OCI-LY3 (cell line): ENCODE results near the gene LMBRD1.

Source experiments
- H2AFZ ChIP-seq: fragments of 200-600, 300-600 bp; shearing (Covaris generic); 2 replicates; pipeline ENCODE4 v1.6.0; 2014; ENCODE audit warnings: antibody characterized with exemption, low read depth, low read length
- H3K27ac ChIP-seq: fragments of 200-600, 300-600 bp; sonication (generic); 2 replicates; pipeline ENCODE4 v1.5.1; 2014; ENCODE audit warnings: mild to moderate bottlenecking, low read length, moderate library complexity, mixed read lengths
- H3K27me3 ChIP-seq: fragments of 200-600, 300-600 bp; sonication (generic); 2 replicates; pipeline ENCODE4 v1.6.1; 2014; ENCODE audit warnings: low read depth, low read length, mixed read lengths
- H3K36me3 ChIP-seq: fragments of 200-600, 300-600 bp; sonication (generic); replicated peaks from 2 replicates; pipeline ENCODE3; 2014; ENCODE audit warnings: low read depth, low read length, mixed read lengths
- H3K4me1 ChIP-seq: fragments of 300-600, 200-600 bp; sonication (generic); 2 replicates; pipeline ENCODE4 v1.6.1; 2014; ENCODE audit warnings: low read length, mixed read lengths
- H3K4me2 ChIP-seq: fragments of 200-600, 300-600 bp; sonication (generic); 2 replicates; pipeline ENCODE4 v1.6.1; 2014; ENCODE audit warnings: low read length, mixed read lengths
- H3K4me3 ChIP-seq: fragments of 300-600, 200-600 bp; sonication (generic); 2 replicates; pipeline ENCODE4 v1.5.1; 2014; ENCODE audit warnings: antibody characterized with exemption, mild to moderate bottlenecking, low read length, moderate library complexity
- H3K79me2 ChIP-seq: fragments of 300-600, 200-600 bp; shearing (Covaris generic); 2 replicates; pipeline ENCODE4 v1.6.1; 2014; ENCODE audit warnings: mild to moderate bottlenecking, low read length, mixed read lengths
- H3K9ac ChIP-seq: fragments of 300-600, 200-600 bp; shearing (Covaris generic); 2 replicates; pipeline ENCODE4 v1.6.0; 2014; ENCODE audit warnings: mild to moderate bottlenecking, low read length, moderate library complexity
- H3K9me3 ChIP-seq: fragments of 200-600, 300-600 bp; shearing (Covaris generic); 2 replicates; pipeline ENCODE4 v1.6.1; 2014; ENCODE audit warnings: low read length, mixed read lengths; ENCODE audit not compliant: insufficient read depth
- H4K20me1 ChIP-seq: fragments of 200-600, 300-600 bp; sonication (generic); 2 replicates; pipeline ENCODE4 v1.6.1; 2016; ENCODE audit warnings: low read length, mixed read lengths; ENCODE audit not compliant: insufficient read depth
- CTCF ChIP-seq: fragments of 200-600, 300-600 bp; sonication (generic); IDR thresholded peaks from 2 replicates; pipeline ENCODE4 v1.5.1; 2014; ENCODE audit warnings: antibody characterized with exemption, low read length, low read depth
- EZH2phosphoT487 ChIP-seq: fragments of 200-600 bp; shearing (Covaris generic); IDR thresholded peaks from 2 replicates; pipeline ENCODE4 v1.6.1; 2018; ENCODE audit warnings: antibody characterized with exemption, mixed run types, low read depth

The LMBRD1 gene

DNA sequence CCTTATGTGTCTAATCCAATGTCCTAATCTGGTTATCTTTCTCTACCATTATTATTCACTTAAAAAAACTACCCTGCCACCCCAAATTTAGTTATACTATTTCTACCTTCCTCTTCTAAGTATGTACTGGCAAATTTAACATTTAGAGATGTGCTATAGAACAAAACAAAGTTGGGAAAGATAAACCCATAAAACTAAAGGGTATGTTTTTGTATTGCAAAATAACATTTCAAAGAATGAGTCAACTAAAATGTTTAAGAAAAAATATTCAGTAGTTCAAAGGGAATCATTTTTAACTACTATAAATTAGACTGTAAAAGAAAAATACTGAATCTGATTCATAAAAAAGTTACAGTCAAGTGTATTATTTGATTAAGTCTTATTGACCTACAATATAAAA is 103.0 kb downstream of the LMBRD1 start:
- H3K4me2 ChIP-seq, result no peak overlapping the region
- H4K20me1 ChIP-seq, result no peaks in the 10 kb centered on the region
- H2AFZ ChIP-seq, result no peak overlapping the region
- TF ChIP-seq EZH2phosphoT487 (no peak), CTCF (no peak)
- no peak overlapping the region for H3K9ac ChIP-seq
- H3K27ac ChIP-seq, result no peak overlapping the region
- H3K9me3 ChIP-seq, result no peaks in the 10 kb centered on the region
- no peaks in the 10 kb centered on the region for H3K79me2 ChIP-seq
- no peaks in the 10 kb centered on the region for H3K27me3 ChIP-seq
- no peak overlapping the region for H3K4me3 ChIP-seq
- H3K36me3 ChIP-seq, result peaks cover 9% of the 10 kb centered on the region
- peaks cover 11% of the 10 kb centered on the region for H3K4me1 ChIP-seq

- no peak overlapping the region for H3K4me2 ChIP-seq
- H3K36me3 ChIP-seq, result no peaks in the 10 kb centered on the region
- TF ChIP-seq CTCF (no peak), EZH2phosphoT487 (no peak)
- H3K4me3 ChIP-seq, result no peak overlapping the region
- no peak overlapping the region for H3K27ac ChIP-seq
- no peaks in the 10 kb centered on the region for H3K27me3 ChIP-seq
- H3K4me1 ChIP-seq, result peaks cover 2% of the 10 kb centered on the region
- H3K79me2 ChIP-seq, result no peaks in the 10 kb centered on the region
- H4K20me1 ChIP-seq, result no peaks in the 10 kb centered on the region
- H2AFZ ChIP-seq, result no peak overlapping the region
- no peaks in the 10 kb centered on the region for H3K9me3 ChIP-seq
- H3K9ac ChIP-seq, result no peak overlapping the region
Measured at GRCh38 chr6:69690986-69691385, 105.8 kb downstream of the LMBRD1 start.

DNA sequence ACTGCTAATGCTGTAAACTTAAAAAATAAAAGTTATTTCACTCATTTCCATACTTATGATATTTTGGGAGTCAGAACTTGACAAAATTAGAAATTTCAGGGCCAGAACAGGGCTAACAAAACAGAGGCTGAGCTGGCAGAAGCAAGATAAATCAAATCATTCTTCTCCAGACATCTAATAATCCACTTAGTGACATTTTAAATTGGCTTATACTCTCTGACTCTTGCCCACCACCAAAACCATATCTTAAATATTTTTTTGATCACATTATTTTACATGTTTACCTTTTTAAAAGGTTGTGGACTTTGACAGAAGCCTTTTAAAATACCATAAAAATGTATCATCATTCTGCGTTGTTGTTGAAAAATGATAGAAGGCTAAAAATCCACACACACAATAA is 116.5 kb downstream of the LMBRD1 start:
- H2AFZ ChIP-seq, result no peak overlapping the region
- no peak overlapping the region for H3K9ac ChIP-seq
- H3K4me1 ChIP-seq, result no peaks in the 10 kb centered on the region
- H4K20me1 ChIP-seq, result no peaks in the 10 kb centered on the region
- TF ChIP-seq CTCF (no peak), EZH2phosphoT487 (no peak)
- H3K27ac ChIP-seq, result no peak overlapping the region
- no peaks in the 10 kb centered on the region for H3K27me3 ChIP-seq
- no peak overlapping the region for H3K4me2 ChIP-seq
- H3K36me3 ChIP-seq, result no peaks in the 10 kb centered on the region
- H3K9me3 ChIP-seq, result no peaks in the 10 kb centered on the region
- no peak overlapping the region for H3K4me3 ChIP-seq
- no peaks in the 10 kb centered on the region for H3K79me2 ChIP-seq

- no peaks in the 10 kb centered on the region for H3K79me2 ChIP-seq
- no peaks in the 10 kb centered on the region for H3K4me1 ChIP-seq
- no peaks in the 10 kb centered on the region for H4K20me1 ChIP-seq
- no peak overlapping the region for H3K4me2 ChIP-seq
- H3K27me3 ChIP-seq, result no peaks in the 10 kb centered on the region
- H3K9ac ChIP-seq, result no peak overlapping the region
- H3K9me3 ChIP-seq, result no peaks in the 10 kb centered on the region
- H3K4me3 ChIP-seq, result no peak overlapping the region
- no peak overlapping the region for H3K27ac ChIP-seq
- TF ChIP-seq EZH2phosphoT487, result no peak
- no peak for TF ChIP-seq CTCF
- no peak overlapping the region for H2AFZ ChIP-seq
- H3K36me3 ChIP-seq, result peaks cover 30% of the 10 kb centered on the region
Measured at GRCh38 chr6:69673298-69673697, 123.5 kb downstream of the LMBRD1 start.
